Gastroesophageal sphincter (tissue), 4 donors: Measurements from ENCODE around the gene DUSP16. TPM values are rescaled to one million over a fixed set of nuclear protein-coding genes. Genes with fewer than 3 reads are reported as not detected.

ENCODE experiments used
- ATAC-seq: fragments of 150-250 bp; one replicate; pipeline ENCODE4 v1.9.1; 2016; ENCODE audit warnings: mild to moderate bottlenecking, moderate library complexity
- H3K27ac ChIP-seq, 4 donors: fragments of 200-600 bp; sonication (generic) in 3 of 4; 1 replicate in 3 of 4; 2 replicates in 1 of 4; pipeline ENCODE4 v1.5.1; 2016 to 2019
- H3K27me3 ChIP-seq: fragments of 200-600 bp; sonication (generic); one replicate; pipeline ENCODE4 v1.5.1; 2019
- H3K36me3 ChIP-seq, 2 donors: fragments of 200-600 bp; sonication (generic); one replicate each; pipeline ENCODE4 v1.5.1; 2019; ENCODE audit warnings: control low read depth in 1 of 2
- H3K4me1 ChIP-seq, 3 donors: fragments of 200-600 bp; sonication (generic); 1 replicate in 2 of 3; 2 replicates in 1 of 3; pipeline ENCODE4 v1.5.1; 2016 to 2019; ENCODE audit warnings: control low read depth in 2 of 3
- H3K4me3 ChIP-seq, 2 donors: fragments of 200-600 bp; sonication (generic); one replicate each; pipeline ENCODE4 v1.5.1; 2019; ENCODE audit warnings: mild to moderate bottlenecking in 1 of 2, moderate library complexity in 1 of 2
- H3K9me3 ChIP-seq, 3 donors: fragments of 200-600 bp; sonication (generic); one replicate each; pipeline ENCODE4 v1.5.1; 2017 to 2019; ENCODE audit warnings: control low read depth in 2 of 3
- CTCF ChIP-seq, 4 experiments: fragments of 200-600 bp in 2 of 4; fragments of 450-650 bp in 2 of 4; sonication (generic) in 1 of 4; IDR thresholded peaks; one replicate each; pipeline ENCODE4 v1.5.1; 2017 to 2019; ENCODE audit warnings: antibody characterized with exemption in 4 of 4, mild to moderate bottlenecking in 2 of 4, moderate library complexity in 2 of 4
- EP300 ChIP-seq: sonication (generic); formaldehyde crosslinking; IDR thresholded peaks from one replicate; pipeline ENCODE4 v1.6.1; 2017; ENCODE audit warnings: antibody characterized with exemption, mild to moderate bottlenecking
- POLR2A ChIP-seq, 2 donors: fragments of 450-650 bp; IDR thresholded peaks; one replicate each; pipeline ENCODE4 v1.6.1; 2017; ENCODE audit warnings: antibody characterized with exemption in 2 of 2, mild to moderate bottlenecking in 2 of 2, moderate library complexity in 1 of 2
- POLR2AphosphoS5 ChIP-seq: sonication (generic); formaldehyde crosslinking; IDR thresholded peaks from one replicate; pipeline ENCODE4 v1.6.1; 2017; ENCODE audit warnings: antibody characterized with exemption
- WGBS, 2 donors: methylation state at CpG; one replicate each; pipeline ENCODE4 v1.1.5; 2018; ENCODE audit warnings: low coverage in 1 of 2; 5-methylcytosine and 5-hydroxymethylcytosine counted together
- total RNA-seq, 4 donors: library from RNA; depleted of rRNA; stranded (reverse); fragments of >200 nt; gene quantifications; one replicate each; pipeline ENCODE4 v1.1.0, GENCODE V29; 2016

Gene DUSP16
- total RNA-seq, 4 donors from 2014 or later: 14.7 to 20.1 (median 17.1) TPM

GRCh38 chr12:12529783-12530421, 32.8 kb downstream of the DUSP16 start:
- no peaks in the 10 kb centered on the region for H3K27me3 ChIP-seq
- H3K9me3 ChIP-seq: no peaks in the 10 kb centered on the region
- no peak for TF ChIP-seq EP300
- TF ChIP-seq POLR2AphosphoS5: no peak
- TF ChIP-seq POLR2A (IDR thresholded peaks at IDR 0.05): no peak
- TF ChIP-seq CTCF (IDR thresholded peaks at IDR 0.05): no peak
- no peak overlapping the region for H3K27ac ChIP-seq
- H3K4me3 ChIP-seq: no peak overlapping the region
- no peaks in the 10 kb centered on the region for H3K36me3 ChIP-seq
- ATAC-seq: no peak
- WGBS, 2 donors: 83 to 90% methylated on average over 2 of the region's 2 CpGs
- H3K4me1 ChIP-seq: peaks cover 10 to 47% (median 11%) of the 10 kb centered on the region in 3 donors

GRCh38 chr12:12528361-12529270, 34.0 kb downstream of the DUSP16 start:
- no peak overlapping the region for H3K27ac ChIP-seq
- 35 to 69% methylated on average over 4 to 6 of the region's 6 CpGs for WGBS, 2 donors
- ATAC-seq: no peak
- H3K27me3 ChIP-seq: no peaks in the 10 kb centered on the region
- H3K36me3 ChIP-seq: no peaks in the 10 kb centered on the region
- TF ChIP-seq POLR2AphosphoS5 (no peak), POLR2A (IDR thresholded peaks at IDR 0.05) (no peak), EP300 (no peak), CTCF (IDR thresholded peaks at IDR 0.05) (no peak)
- H3K4me1 ChIP-seq: peaks cover 10 to 36% (median 11%) of the 10 kb centered on the region in 3 donors
- H3K4me3 ChIP-seq: no peak overlapping the region
- H3K9me3 ChIP-seq: no peaks in the 10 kb centered on the region

GRCh38 chr12:12527820-12528296, 34.8 kb downstream of the DUSP16 start:
- no peak overlapping the region for H3K4me3 ChIP-seq
- no peaks in the 10 kb centered on the region for H3K36me3 ChIP-seq
- TF ChIP-seq POLR2A (IDR thresholded peaks at IDR 0.05) (no peak), POLR2AphosphoS5 (no peak), CTCF (IDR thresholded peaks at IDR 0.05) (no peak), EP300 (no peak)
- H3K27me3 ChIP-seq: no peaks in the 10 kb centered on the region
- no peaks in the 10 kb centered on the region for H3K9me3 ChIP-seq
- H3K4me1 ChIP-seq: peaks cover 4 to 29% (median 6%) of the 10 kb centered on the region in 3 donors
- H3K27ac ChIP-seq: no peak overlapping the region
- ATAC-seq: no peak
- 92% methylated on average over 4 of the region's 5 CpGs; no CpG with 5 or more reads in 1 of the 2 donors for WGBS, 2 donors

GRCh38 chr12:12524128-12524527, 38.5 kb downstream of the DUSP16 start:
- Histone ChIP-seq H3K36me3 (peaks cover 0 to 8% of the 10 kb centered on the region in 2 donors), H3K9me3 (no peaks in the 10 kb centered on the region), H3K4me1 (peaks cover 4 to 40% (median 6%) of the 10 kb centered on the region in 3 donors), H3K27ac (no peak overlapping the region), H3K27me3 (no peaks in the 10 kb centered on the region), H3K4me3 (no peak overlapping the region)
- no peak for TF ChIP-seq EP300
- no peak for TF ChIP-seq CTCF (IDR thresholded peaks at IDR 0.05)
- TF ChIP-seq POLR2A (IDR thresholded peaks at IDR 0.05): no peak
- TF ChIP-seq POLR2AphosphoS5: no peak
- no peak for ATAC-seq
